H9 (cell line): Measurements from ENCODE around the gene OSBPL2. TPM values are rescaled to one million over a fixed set of nuclear protein-coding genes. Genes with fewer than 3 reads are reported as not detected.

ENCODE experiments used
- DNase-seq: peaks from one replicate; pipeline ENCODE4 v3.0.0-alpha.2; 2017
- H2AFZ ChIP-seq: one replicate; pipeline ENCODE4 v1.6.1; 2013; ENCODE audit warnings: mild to moderate bottlenecking, low read length, control low read depth, moderate library complexity
- H2AK5ac ChIP-seq: 2 replicates; pipeline ENCODE4 v1.6.1; 2013; ENCODE audit warnings: low read length, control low read depth, mixed read lengths; ENCODE audit not compliant: insufficient read length
- H2BK120ac ChIP-seq: one replicate; pipeline ENCODE4 v1.6.1; 2013; ENCODE audit warnings: low read depth, mild to moderate bottlenecking, low read length, control low read depth, inconsistent platforms; ENCODE audit not compliant: poor library complexity, severe bottlenecking
- H2BK12ac ChIP-seq: 2 replicates; pipeline ENCODE4 v1.6.1; 2013; ENCODE audit warnings: low read length, control low read depth, mixed read lengths, low read depth; ENCODE audit not compliant: insufficient read length
- H2BK15ac ChIP-seq: 2 replicates; pipeline ENCODE4 v1.6.1; 2013; ENCODE audit warnings: low read depth, low read length, control low read depth
- H2BK20ac ChIP-seq: one replicate; pipeline ENCODE4 v1.6.1; 2013; ENCODE audit warnings: low read depth, mild to moderate bottlenecking, low read length, control low read depth, inconsistent platforms; ENCODE audit not compliant: poor library complexity, severe bottlenecking
- H2BK5ac ChIP-seq: 2 replicates; pipeline ENCODE4 v1.6.1; 2013; ENCODE audit warnings: low read length, control low read depth, mixed read lengths; ENCODE audit not compliant: insufficient read length
- H3K14ac ChIP-seq: 2 replicates; pipeline ENCODE4 v1.6.1; 2013; ENCODE audit warnings: low read length, control low read depth; ENCODE audit not compliant: insufficient read depth
- H3K18ac ChIP-seq: 2 replicates; pipeline ENCODE4 v1.6.1; 2013; ENCODE audit warnings: low read depth, mild to moderate bottlenecking, mixed read lengths, low read length, control low read depth; ENCODE audit not compliant: insufficient read length
- H3K23ac ChIP-seq: 2 replicates; pipeline ENCODE4 v1.6.1; 2013; ENCODE audit warnings: low read length, control low read depth, mixed read lengths, low read depth; ENCODE audit not compliant: insufficient read length
- H3K23me2 ChIP-seq: 2 replicates; pipeline ENCODE4 v1.6.1; 2013; ENCODE audit warnings: low read depth, mild to moderate bottlenecking, mixed read lengths, low read length, control low read depth; ENCODE audit not compliant: insufficient read length, poor library complexity, severe bottlenecking
- H3K27ac ChIP-seq: 2 replicates; pipeline ENCODE4 v1.5.1; 2013; ENCODE audit warnings: low read length, control low read depth, mixed read lengths, low read depth; ENCODE audit not compliant: insufficient read length
- H3K27me3 ChIP-seq: 2 replicates; pipeline ENCODE4 v1.6.1; 2013; ENCODE audit warnings: low read length, control low read depth, inconsistent platforms; ENCODE audit not compliant: insufficient read depth
- H3K4ac ChIP-seq: 2 replicates; pipeline ENCODE4 v1.6.1; 2013; ENCODE audit warnings: low read depth, mild to moderate bottlenecking, control low read depth, inconsistent platforms, low read length, moderate library complexity
- H3K4me1 ChIP-seq: 2 replicates; pipeline ENCODE4 v1.6.1; 2013; ENCODE audit warnings: low read length, control low read depth, inconsistent platforms; ENCODE audit not compliant: insufficient read depth
- H3K4me2 ChIP-seq: 2 replicates; pipeline ENCODE4 v1.6.1; 2013; ENCODE audit warnings: low read length, control low read depth, mixed read lengths; ENCODE audit not compliant: insufficient read length, insufficient read depth
- H3K56ac ChIP-seq: 2 replicates; pipeline ENCODE4 v1.6.1; 2013; ENCODE audit warnings: low read depth, mild to moderate bottlenecking, mixed read lengths, low read length, control low read depth; ENCODE audit not compliant: insufficient read length
- H3K79me1 ChIP-seq: 2 replicates; pipeline ENCODE4 v1.6.1; 2013; ENCODE audit warnings: low read depth, mild to moderate bottlenecking, moderate library complexity, low read length, control low read depth, inconsistent platforms; ENCODE audit not compliant: insufficient read depth, poor library complexity, severe bottlenecking
- H3K79me2 ChIP-seq: 2 replicates; pipeline ENCODE4 v1.6.1; 2013; ENCODE audit warnings: low read length, control low read depth, inconsistent platforms; ENCODE audit not compliant: insufficient read depth
- H3K9ac ChIP-seq: 2 replicates; pipeline ENCODE4 v1.6.1; 2013; ENCODE audit warnings: low read length, control low read depth, mixed read lengths; ENCODE audit not compliant: insufficient read length; ENCODE audit errors: extremely low read depth
- H3K9me3 ChIP-seq: one replicate; pipeline ENCODE4 v1.6.1; 2013; ENCODE audit warnings: low read depth, low read length, inconsistent platforms; ENCODE audit not compliant: control insufficient read depth
- H3T11ph ChIP-seq: one replicate; pipeline ENCODE4 v1.6.1; 2013; ENCODE audit warnings: mild to moderate bottlenecking, low read length, control low read depth, inconsistent platforms
- H4K20me1 ChIP-seq: one replicate; pipeline ENCODE4 v1.6.1; 2013; ENCODE audit not compliant: control insufficient read depth, insufficient read length, insufficient read depth
- H4K5ac ChIP-seq: 2 replicates; pipeline ENCODE4 v1.6.1; 2013; ENCODE audit warnings: low read depth, mild to moderate bottlenecking, mixed read lengths, low read length, control low read depth; ENCODE audit not compliant: insufficient read length
- H4K8ac ChIP-seq: replicated peaks from 2 replicates; pipeline ENCODE4 v1.6.1; 2013; ENCODE audit warnings: low read length, control low read depth, mixed read lengths, low read depth; ENCODE audit not compliant: insufficient read length
- H4K91ac ChIP-seq: 2 replicates; pipeline ENCODE4 v1.6.1; 2013; ENCODE audit warnings: low read depth, mild to moderate bottlenecking, moderate library complexity, mixed read lengths, low read length, control low read depth; ENCODE audit not compliant: insufficient read length
- H3K27ac Mint-ChIP-seq, 3 experiments: 2 replicates in 2 of 3; 3 replicates in 1 of 3; pipeline ENCODE4 v1.8.0; 2020 to 2021; ENCODE audit warnings: mixed read lengths in 3 of 3, mild to moderate bottlenecking in 1 of 3, moderate library complexity in 1 of 3
- H3K27me3 Mint-ChIP-seq: 2 replicates; pipeline ENCODE4 v1.8.0; 2021; ENCODE audit warnings: low read depth, mild to moderate bottlenecking, moderate library complexity, mixed read lengths
- H3K36me3 Mint-ChIP-seq, 3 experiments: 2 replicates in 2 of 3; 3 replicates in 1 of 3; pipeline ENCODE4 v1.8.0; 2020 to 2021; ENCODE audit warnings: low read depth in 3 of 3, mixed read lengths in 3 of 3; ENCODE audit not compliant: insufficient read depth in 1 of 3
- H3K4me1 Mint-ChIP-seq, 2 experiments: 2 replicates each; pipeline ENCODE4 v1.8.0; 2020; ENCODE audit warnings: mixed read lengths in 2 of 2
- H3K4me3 Mint-ChIP-seq, 2 experiments: 2 replicates in 1 of 2; 3 replicates in 1 of 2; pipeline ENCODE4 v1.8.0; 2020 to 2021; ENCODE audit warnings: mild to moderate bottlenecking in 2 of 2, mixed read lengths in 2 of 2, moderate library complexity in 1 of 2
- H3K9me3 Mint-ChIP-seq, 2 experiments: 2 replicates in 1 of 2; 3 replicates in 1 of 2; pipeline ENCODE4 v1.8.0; 2020; ENCODE audit warnings: mild to moderate bottlenecking in 2 of 2, mixed read lengths in 2 of 2, moderate library complexity in 1 of 2
- CTCF ChIP-seq: fragments of 200-600 bp; sonication (generic); conservative IDR thresholded peaks from 3 replicates; pipeline ENCODE4 v1.8.0; 2021; ENCODE audit warnings: antibody characterized with exemption, mild to moderate bottlenecking
- WGBS: extraction: QIAGEN DNeasy Blood & Tissue Kit; methylation state at CpG from one replicate; pipeline ENCODE4 v1.1.7; 2013; ENCODE audit warnings: missing lambda C conversion rate, low lambda C conversion rate, mixed read lengths; ENCODE audit not compliant: insufficient read length; ENCODE audit errors: extremely low coverage; 5-methylcytosine and 5-hydroxymethylcytosine counted together
- total RNA-seq: library from RNA; stranded (reverse); gene quantifications from 2 replicates; pipeline ENCODE4 v1.2.1, GENCODE V29; 2021

Gene OSBPL2
- total RNA-seq, 1 experiment from 2014 or later = 47.3 TPM

- H4K8ac ChIP-seq = no peak overlapping the region
- H3K23me2 ChIP-seq = no peaks in the 10 kb centered on the region
- H2BK20ac ChIP-seq = no peak overlapping the region
- no peak overlapping the region for H2BK15ac ChIP-seq
- no peaks in the 10 kb centered on the region for H3K9me3 Mint-ChIP-seq
- no peak overlapping the region for H3K4me2 ChIP-seq
- H3K79me2 ChIP-seq = no peaks in the 10 kb centered on the region; the same call in 1 of the 2 replicates
- peaks cover 14 to 24% (median 22%) of the 10 kb centered on the region in 3 experiments; a peak in 6 of 7 replicates for H3K36me3 Mint-ChIP-seq
- H3K56ac ChIP-seq = no peak overlapping the region
- H3K4ac ChIP-seq = no peak overlapping the region
- WGBS = no CpG with 5 or more reads among the region's 8 CpGs
- no peak overlapping the region for H3K23ac ChIP-seq
- no peak overlapping the region for H2BK12ac ChIP-seq
- H3K27me3 ChIP-seq = no peaks in the 10 kb centered on the region
- H3K79me1 ChIP-seq = no peaks in the 10 kb centered on the region
- H2AK5ac ChIP-seq = no peak overlapping the region
- H2AFZ ChIP-seq = no peak overlapping the region
- no peaks in the 10 kb centered on the region for H4K20me1 ChIP-seq
- TF ChIP-seq CTCF = no peak
- H3K4me1 Mint-ChIP-seq = no peaks in the 10 kb centered on the region
- no peak overlapping the region for H2BK5ac ChIP-seq
- no peak overlapping the region for H4K5ac ChIP-seq
- no peaks in the 10 kb centered on the region for H3K27me3 Mint-ChIP-seq
- H3K27ac Mint-ChIP-seq = no peak overlapping the region
- no peak overlapping the region for H3K14ac ChIP-seq
- DNase-seq = no peak
- H3K18ac ChIP-seq = no peak overlapping the region
- no peak overlapping the region for H3K9ac ChIP-seq
- no peak overlapping the region for H4K91ac ChIP-seq
- no peak overlapping the region for H3K4me3 Mint-ChIP-seq
- no peak overlapping the region for H3T11ph ChIP-seq
- no peaks in the 10 kb centered on the region for H3K4me1 ChIP-seq
- no peaks in the 10 kb centered on the region for H3K9me3 ChIP-seq
- H3K27ac ChIP-seq = no peak overlapping the region
- no peak overlapping the region for H2BK120ac ChIP-seq
Measured at GRCh38 chr20:62195075-62195405, 43.3 kb upstream of the OSBPL2 start.
